PC-3 (cell line): ENCODE measurements around the gene TCEAL3. TPM values are rescaled to one million over a fixed set of nuclear protein-coding genes. Genes with fewer than 3 reads are reported as not detected.
A peak's percentile ranks its signal among the peaks of the same experiment; 100 is the strongest.

Experiments used
- ATAC-seq: fragments of 200-7000 bp; cut with Tn5 transposase; 2 replicates; pipeline ENCODE4 v1.9.1; 2020; ENCODE audit warnings: mild to moderate bottlenecking, moderate library complexity
- BruUV-seq: library from RNA; stranded (reverse); fragments of 400-500 nt; replicated peaks from 2 replicates; lab custom pipeline; 2021; lab: Mats Ljungman, UMichigan
- CTCF ChIA-PET: fragments of 300-600 bp; sonication (Branson Sonifier 250); formaldehyde crosslinking; loops from one replicate; lab custom pipeline; 2022; ENCODE audit warnings: antibody characterized with exemption; lab: Charles Lee
- POLR2A ChIA-PET: fragments of 300-600 bp; sonication (Branson Sonifier 250); formaldehyde crosslinking; loops from one replicate; lab custom pipeline; 2022; ENCODE audit warnings: antibody characterized with exemption; ENCODE audit not compliant: unreplicated experiment; lab: Charles Lee
- DNase-seq: peaks from one replicate; pipeline ENCODE4 v3.0.0-alpha.2; 2015
- H2AFZ ChIP-seq: fragments of 300-600 bp; sonication (generic); 2 replicates; pipeline ENCODE4 v1.6.0; 2016; ENCODE audit warnings: antibody characterized with exemption, low read length
- H3F3A ChIP-seq: fragments of 300-600 bp; sonication (generic); one replicate; pipeline ENCODE4 v1.6.0; 2017; ENCODE audit warnings: antibody characterized with exemption, low read length, control low read depth, mild to moderate bottlenecking; ENCODE audit not compliant: unreplicated experiment
- H3K27ac ChIP-seq: fragments of 300-600 bp; sonication (generic); 2 replicates; pipeline ENCODE4 v1.5.1; 2016; ENCODE audit warnings: mild to moderate bottlenecking, low read length
- H3K27me3 ChIP-seq: fragments of 300-600 bp; sonication (generic); 2 replicates; pipeline ENCODE4 v1.6.1; 2016; ENCODE audit warnings: low read length, mixed read lengths
- H3K36me3 ChIP-seq: fragments of 300-600 bp; sonication (generic); 2 replicates; pipeline ENCODE4 v1.6.1; 2016; ENCODE audit warnings: low read depth, mixed run types, low read length, mixed read lengths
- H3K4me1 ChIP-seq: fragments of 300-600 bp; sonication (generic); 2 replicates; pipeline ENCODE4 v1.5.1; 2016; ENCODE audit warnings: low read length; ENCODE audit not compliant: insufficient read depth
- H3K4me2 ChIP-seq: fragments of 300-600 bp; sonication (generic); 2 replicates; pipeline ENCODE4 v1.6.0; 2016; ENCODE audit warnings: low read length
- H3K4me3 ChIP-seq: fragments of 300-600 bp; sonication (generic); 2 replicates; pipeline ENCODE4 v1.5.1; 2016; ENCODE audit warnings: mild to moderate bottlenecking, low read length, mixed read lengths
- H3K79me2 ChIP-seq: fragments of 300-600 bp; sonication (generic); 2 replicates; pipeline ENCODE4 v1.6.1; 2017; ENCODE audit warnings: low read length, mixed read lengths
- H3K9ac ChIP-seq: fragments of 300-600 bp; sonication (generic); 2 replicates; pipeline ENCODE4 v1.6.0; 2016; ENCODE audit warnings: mild to moderate bottlenecking, low read length
- H3K9me2 ChIP-seq: fragments of 300-600 bp; sonication (generic); replicated peaks from 2 replicates; pipeline ENCODE4 v1.6.1; 2016; ENCODE audit warnings: mixed run types, low read length, mixed read lengths
- H3K9me3 ChIP-seq: fragments of 300-600 bp; sonication (generic); 2 replicates; pipeline ENCODE4 v1.6.1; 2016; ENCODE audit warnings: low read length, mixed read lengths
- H4K20me1 ChIP-seq: fragments of 300-600 bp; sonication (generic); 2 replicates; pipeline ENCODE4 v1.6.1; 2016; ENCODE audit warnings: low read length, mixed read lengths
- CTCF ChIP-seq: fragments of 300-600 bp; sonication (generic); conservative IDR thresholded peaks from 2 replicates; pipeline ENCODE4 v1.5.1; 2017; ENCODE audit warnings: antibody characterized with exemption, low read depth, mild to moderate bottlenecking, low read length
- EZH2 ChIP-seq: fragments of 300-600 bp; sonication (generic); IDR thresholded peaks from one replicate; pipeline ENCODE4 v1.6.1; 2017; ENCODE audit warnings: antibody characterized with exemption, mild to moderate bottlenecking, low read length; ENCODE audit not compliant: unreplicated experiment
- EZH2phosphoT487 ChIP-seq: fragments of 300-600 bp; sonication (generic); IDR thresholded peaks from 2 replicates; pipeline ENCODE4 v1.6.1; 2018; ENCODE audit warnings: mild to moderate bottlenecking, antibody characterized with exemption, low read length, borderline replicate concordance
- intact Hi-C: fragments of 100-400 bp; cut with micrococcal nuclease; formaldehyde crosslinking; loops from 2 replicates; pipeline ENCODE4 v1.9.0; 2023
- total RNA-seq: library from RNA; depleted of rRNA; stranded (reverse); fragments of >200 nt; gene quantifications from 2 replicates; pipeline ENCODE4 v1.2.3, GENCODE V29; 2014

Gene TCEAL3
- total RNA-seq, 1 experiment from 2014 or later: 18.3 TPM

GRCh38 chrX:103629318-103630170, 21.8 kb downstream of the TCEAL3 start:
- Histone ChIP-seq H3K4me3 (peak overlapping the region; percentile 96), H3K4me2 (peak overlapping the region; percentile 98), H3K4me1 (peaks cover 19% of the 10 kb centered on the region), H3K36me3 (no peaks in the 10 kb centered on the region), H3K27me3 (no peaks in the 10 kb centered on the region), H4K20me1 (no peaks in the 10 kb centered on the region), H3F3A (no peaks in the 10 kb centered on the region), H3K27ac (peak overlapping the region; percentile 88), H3K9ac (peak overlapping the region; percentile 95), H2AFZ (peak overlapping the region; percentile 97), H3K9me3 (no peaks in the 10 kb centered on the region), H3K9me2 (no peaks in the 10 kb centered on the region), H3K79me2 (peaks cover 50% of the 10 kb centered on the region)
- TSS peak; percentile 86 for BruUV-seq
- ChIA-PET CTCF (interaction anchor here (0.6 to 1.1 kb wide), 10 partner anchors 9 to 96 kb away, joined by 3 to 8 read pairs (median 4); no protein-coding TSS in a partner anchor), POLR2A (interaction anchor here (0.6 to 1.0 kb wide), 3 partner anchors 13 to 58 kb away, joined by 3 to 14 read pairs (median 3); partner anchors contain the start of gene MORF4L2)
- ATAC-seq (peak; percentile 80), DNase-seq (peak; percentile 75)
- intact Hi-C loops: loop anchor here (1.0 to 5.0 kb wide), 2 partner anchors 42 to 96 kb away; partner anchors contain the start of gene TCEAL4
- no peak for TF ChIP-seq EZH2phosphoT487
- peak; percentile 92 for TF ChIP-seq CTCF

- H3K36me3 ChIP-seq: no peaks in the 10 kb centered on the region
- H3K9ac ChIP-seq: peak overlapping the region; percentile 95
- ChIA-PET CTCF (interaction anchor here (0.6 to 1.1 kb wide), 9 partner anchors 8 to 97 kb away, joined by 3 to 8 read pairs (median 4); no protein-coding TSS in a partner anchor), POLR2A (interaction anchor here (1.0 kb wide), 2 partner anchors 56 to 57 kb away, joined by 3 to 14 read pairs; partner anchors contain the start of gene MORF4L2)
- BruUV-seq: no TSS peak
- H3K9me3 ChIP-seq: no peaks in the 10 kb centered on the region
- H2AFZ ChIP-seq: peak overlapping the region; percentile 97
- no peak for DNase-seq
- no peak for ATAC-seq
- H3K27me3 ChIP-seq: no peaks in the 10 kb centered on the region
- no peaks in the 10 kb centered on the region for H4K20me1 ChIP-seq
- no peaks in the 10 kb centered on the region for H3F3A ChIP-seq
- TF ChIP-seq CTCF (no peak), EZH2 (no peak), EZH2phosphoT487 (no peak)
- peaks cover 50% of the 10 kb centered on the region for H3K79me2 ChIP-seq
- H3K4me2 ChIP-seq: peak overlapping the region; percentile 98
- intact Hi-C loops: loop anchor here (1.0 kb wide), 1 partner anchor 97 kb away; no protein-coding TSS in a partner anchor
- peaks cover 23% of the 10 kb centered on the region for H3K4me1 ChIP-seq
- peak overlapping the region; percentile 88 for H3K27ac ChIP-seq
- no peaks in the 10 kb centered on the region for H3K9me2 ChIP-seq
- peak overlapping the region; percentile 96 for H3K4me3 ChIP-seq
Measured at GRCh38 chrX:103630171-103630511, 22.4 kb downstream of the TCEAL3 start.
